Peyer's patch (tissue), 4 donors: Measurements from ENCODE around the gene RAB17.

Experiments
- POLR2A ChIP-seq, 2 donors: fragments of 450-650 bp; IDR thresholded peaks; one replicate each; pipeline ENCODE4 v1.5.1; 2017; ENCODE audit warnings: antibody characterized with exemption in 2 of 2, mild to moderate bottlenecking in 2 of 2, moderate library complexity in 2 of 2
- TF ChIP-seq, protein P1 (sequence below), 6 experiments: fragments of 450-650 bp in 4 of 6; fragments of 200-600 bp in 2 of 6; sonication (generic) in 1 of 6; IDR thresholded peaks; one replicate each; pipeline ENCODE4 v1.5.1; 2017 to 2019; ENCODE audit warnings: antibody characterized with exemption in 6 of 6, mild to moderate bottlenecking in 3 of 6, moderate library complexity in 1 of 6

DNA sequence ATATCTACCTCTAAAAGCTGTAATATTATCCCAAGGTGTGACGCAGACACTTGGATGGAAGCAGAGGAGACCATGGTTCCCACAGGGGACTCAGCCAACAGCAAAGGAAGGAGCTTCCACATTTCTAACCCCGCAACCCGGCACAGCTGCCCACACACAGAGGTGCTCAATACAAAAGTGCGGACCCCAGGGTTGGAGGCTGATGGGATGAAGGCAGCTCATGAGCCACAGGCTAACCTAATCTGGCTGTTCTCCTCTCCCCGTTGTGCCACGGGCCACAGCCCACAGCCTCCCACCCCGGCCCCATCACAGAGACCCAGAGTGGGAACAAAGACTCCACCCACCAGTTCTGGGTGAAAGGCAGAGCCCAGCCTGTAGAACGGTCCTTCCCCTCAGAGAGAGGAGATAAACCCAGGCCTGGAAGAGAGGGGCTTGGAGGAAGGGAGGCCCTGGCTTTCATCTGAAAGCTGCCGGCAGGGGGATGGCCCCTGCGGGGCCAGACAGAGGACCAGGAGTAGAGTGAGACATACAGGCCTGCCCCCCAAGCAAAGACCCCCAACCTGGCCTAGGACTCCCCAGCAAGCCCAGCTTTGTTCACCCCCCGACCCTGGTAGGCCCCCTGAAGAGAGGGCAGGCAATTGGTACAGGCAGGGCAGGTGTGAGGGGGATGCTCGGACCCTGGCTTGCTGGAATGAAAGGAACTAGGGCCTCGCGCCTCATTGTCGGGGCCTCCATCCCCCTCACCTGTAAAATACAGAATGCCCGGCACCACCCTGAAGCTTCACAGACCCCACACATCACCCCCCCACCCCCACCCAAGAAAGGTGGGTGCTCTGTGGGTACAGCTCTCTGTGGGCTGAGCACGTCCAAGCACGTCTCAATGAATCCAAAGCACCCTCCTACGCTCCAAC is 6.9 kb downstream of the RAB17 start:
- no peak for TF ChIP-seq POLR2A (IDR thresholded peaks at IDR 0.05)
- TF ChIP-seq, protein P1, sequence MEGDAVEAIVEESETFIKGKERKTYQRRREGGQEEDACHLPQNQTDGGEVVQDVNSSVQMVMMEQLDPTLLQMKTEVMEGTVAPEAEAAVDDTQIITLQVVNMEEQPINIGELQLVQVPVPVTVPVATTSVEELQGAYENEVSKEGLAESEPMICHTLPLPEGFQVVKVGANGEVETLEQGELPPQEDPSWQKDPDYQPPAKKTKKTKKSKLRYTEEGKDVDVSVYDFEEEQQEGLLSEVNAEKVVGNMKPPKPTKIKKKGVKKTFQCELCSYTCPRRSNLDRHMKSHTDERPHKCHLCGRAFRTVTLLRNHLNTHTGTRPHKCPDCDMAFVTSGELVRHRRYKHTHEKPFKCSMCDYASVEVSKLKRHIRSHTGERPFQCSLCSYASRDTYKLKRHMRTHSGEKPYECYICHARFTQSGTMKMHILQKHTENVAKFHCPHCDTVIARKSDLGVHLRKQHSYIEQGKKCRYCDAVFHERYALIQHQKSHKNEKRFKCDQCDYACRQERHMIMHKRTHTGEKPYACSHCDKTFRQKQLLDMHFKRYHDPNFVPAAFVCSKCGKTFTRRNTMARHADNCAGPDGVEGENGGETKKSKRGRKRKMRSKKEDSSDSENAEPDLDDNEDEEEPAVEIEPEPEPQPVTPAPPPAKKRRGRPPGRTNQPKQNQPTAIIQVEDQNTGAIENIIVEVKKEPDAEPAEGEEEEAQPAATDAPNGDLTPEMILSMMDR (IDR thresholded peaks at IDR 0.05), result no peak
